Erythroblast (primary cell): ENCODE data around the gene NUDT5.

Experiments
- DNase-seq, 2 experiments: peaks; one replicate each; lab custom pipeline; 2025; lab: John Stamatoyannopoulos, UW
- GATA1 ChIP-seq: IDR thresholded peaks from 2 replicates; pipeline ENCODE4 v1.6.1; 2011; ENCODE audit warnings: low read depth, mild to moderate bottlenecking, control low read depth, low read length, moderate library complexity
- POLR2A ChIP-seq: IDR thresholded peaks from 2 replicates; pipeline ENCODE4 v1.6.1; 2011; ENCODE audit warnings: mild to moderate bottlenecking, low read length

Gene NUDT5

DNA sequence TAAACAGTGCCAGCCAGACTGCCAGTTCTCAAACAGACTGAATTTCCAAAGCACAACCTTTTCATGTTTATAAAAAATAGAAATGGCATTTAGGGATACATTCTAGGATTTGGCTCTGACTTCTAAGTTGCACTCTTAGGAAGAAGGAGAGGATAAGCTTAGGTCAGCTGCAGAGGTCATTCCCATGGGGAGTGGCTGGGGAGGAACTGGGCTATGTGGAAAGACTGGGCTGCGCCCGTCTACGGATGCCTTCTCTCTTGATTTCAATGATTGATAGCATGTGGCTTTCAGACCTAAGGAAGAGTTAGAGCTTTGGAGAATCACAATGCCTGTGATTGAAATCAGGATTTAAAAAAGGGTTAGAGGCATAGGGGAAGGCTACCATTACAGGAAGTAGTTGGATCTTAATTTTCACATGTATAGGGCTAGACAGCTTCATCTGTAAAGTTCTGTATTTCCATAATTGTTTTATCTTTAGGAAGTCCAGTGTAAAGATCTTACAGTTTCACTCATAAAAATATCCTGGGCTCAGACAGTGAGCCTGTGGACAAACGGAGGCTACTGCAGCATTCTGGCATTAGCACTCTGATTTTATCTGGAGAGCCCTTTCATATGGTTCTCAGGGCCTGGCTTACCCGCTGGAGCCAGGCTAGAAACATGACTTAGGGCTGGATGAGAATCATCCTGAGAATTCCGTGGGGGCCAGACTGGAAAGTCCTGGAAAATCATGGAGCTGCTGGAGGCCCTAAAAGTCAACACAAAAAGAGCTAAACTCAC is 29.5 kb downstream of the NUDT5 start:
- TF ChIP-seq GATA1 (no peak), POLR2A (no peak)

DNA sequence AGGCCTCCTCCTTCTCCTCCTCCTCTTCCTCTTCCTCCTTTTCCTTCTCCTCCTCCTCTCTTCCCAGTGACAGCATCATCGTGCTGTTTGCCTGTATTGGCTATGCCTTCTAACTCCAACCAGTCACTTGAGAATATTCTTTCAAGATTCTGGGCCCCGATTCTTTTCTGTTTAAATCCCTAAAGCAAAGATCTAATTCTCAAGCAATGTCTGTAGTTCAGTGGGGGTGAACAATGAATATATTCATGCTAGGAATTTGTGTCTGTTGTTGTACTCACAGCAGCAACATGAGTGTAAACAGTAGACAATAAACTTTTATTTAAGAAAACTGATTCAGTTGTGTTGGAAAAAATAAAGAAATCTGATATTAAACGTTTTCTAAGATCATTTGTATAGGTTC is 30.7 kb downstream of the NUDT5 start:
- TF ChIP-seq GATA1 = no peak
- no peak for TF ChIP-seq POLR2A
- no peak for DNase-seq

More for the DNA sequence above, 29.5 kb downstream of the NUDT5 start:
- no peak for DNase-seq

DNA sequence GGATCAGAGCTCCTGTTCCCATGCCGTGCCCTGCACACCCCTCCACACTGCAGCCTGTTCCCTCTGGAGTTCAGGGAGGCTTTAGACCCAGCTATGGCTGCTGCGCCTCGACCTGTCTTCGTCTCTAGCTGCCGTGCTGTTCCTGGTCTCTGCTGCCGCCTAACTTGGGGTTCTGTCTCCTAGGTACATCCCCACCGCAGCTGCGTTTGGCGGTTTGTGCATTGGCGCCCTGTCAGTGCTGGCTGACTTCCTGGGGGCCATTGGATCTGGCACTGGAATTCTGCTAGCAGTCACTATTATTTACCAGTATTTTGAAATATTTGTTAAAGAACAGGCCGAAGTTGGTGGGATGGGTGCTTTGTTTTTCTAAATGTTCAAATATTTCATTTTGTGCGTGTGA is 31.6 kb downstream of the NUDT5 start:
- DNase-seq = no peak
- no peak for TF ChIP-seq GATA1
- no peak for TF ChIP-seq POLR2A

DNA sequence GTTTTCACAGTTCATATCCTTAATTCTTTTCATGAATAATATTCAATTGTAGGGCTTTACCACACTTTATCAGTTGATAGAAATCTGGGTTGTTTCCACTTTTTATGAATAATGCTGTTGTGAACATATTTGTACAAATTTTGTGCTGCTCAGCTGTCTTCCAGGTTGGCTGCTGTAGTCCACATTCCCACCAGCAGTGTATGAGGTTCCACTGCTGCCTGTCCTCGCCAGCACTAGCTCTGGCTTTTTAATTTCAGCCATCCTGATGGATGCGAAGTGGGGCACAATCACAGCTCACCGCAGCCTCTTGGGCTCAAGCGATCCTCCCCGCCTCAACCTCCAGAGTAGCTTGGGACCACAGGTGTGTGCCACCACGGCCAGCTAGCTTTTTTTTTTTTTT is 32.8 kb downstream of the NUDT5 start:
- TF ChIP-seq GATA1 (no peak), POLR2A (no peak)
- no peak for DNase-seq

DNA sequence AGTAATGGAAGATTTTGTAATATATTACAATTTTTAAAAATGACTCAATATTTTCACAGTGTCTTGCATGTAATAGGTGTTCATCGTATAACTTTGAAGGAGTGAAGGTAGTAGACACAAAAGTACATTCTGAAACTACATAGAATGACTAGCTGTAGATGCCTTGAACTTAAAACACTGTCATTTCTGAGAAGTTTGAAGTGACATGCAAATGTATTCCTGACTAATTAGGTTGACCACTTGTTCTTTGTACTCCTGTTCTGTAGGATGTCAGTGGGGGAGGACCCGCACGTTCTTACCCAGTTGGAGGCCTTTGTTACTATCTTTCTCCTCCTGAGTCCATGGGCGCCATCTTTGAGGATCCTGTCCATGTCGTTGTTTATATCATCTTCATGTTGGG is 35.0 kb downstream of the NUDT5 start:
- TF ChIP-seq GATA1 (no peak), POLR2A (no peak)
- DNase-seq = no peak

DNA sequence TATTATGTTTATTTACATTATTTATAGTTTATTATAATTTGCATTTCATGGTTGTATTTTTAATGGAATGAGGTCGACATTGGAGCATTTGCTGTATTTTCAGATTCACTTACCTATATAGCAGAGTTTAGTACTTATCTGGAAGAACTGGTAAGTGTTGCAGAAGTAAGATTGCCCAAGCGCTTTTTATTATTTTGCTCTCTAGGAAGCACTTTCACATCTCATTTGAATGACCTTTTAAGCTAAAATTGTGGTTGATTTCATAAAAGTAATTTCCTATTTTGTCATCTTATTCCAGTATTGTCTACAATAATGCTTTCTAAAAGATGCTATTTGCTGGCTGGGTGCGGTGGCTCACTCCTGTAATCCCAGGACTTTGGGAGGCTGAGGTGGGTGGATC is 37.6 kb downstream of the NUDT5 start:
- TF ChIP-seq POLR2A (no peak), GATA1 (no peak)
- no peak for DNase-seq

DNA sequence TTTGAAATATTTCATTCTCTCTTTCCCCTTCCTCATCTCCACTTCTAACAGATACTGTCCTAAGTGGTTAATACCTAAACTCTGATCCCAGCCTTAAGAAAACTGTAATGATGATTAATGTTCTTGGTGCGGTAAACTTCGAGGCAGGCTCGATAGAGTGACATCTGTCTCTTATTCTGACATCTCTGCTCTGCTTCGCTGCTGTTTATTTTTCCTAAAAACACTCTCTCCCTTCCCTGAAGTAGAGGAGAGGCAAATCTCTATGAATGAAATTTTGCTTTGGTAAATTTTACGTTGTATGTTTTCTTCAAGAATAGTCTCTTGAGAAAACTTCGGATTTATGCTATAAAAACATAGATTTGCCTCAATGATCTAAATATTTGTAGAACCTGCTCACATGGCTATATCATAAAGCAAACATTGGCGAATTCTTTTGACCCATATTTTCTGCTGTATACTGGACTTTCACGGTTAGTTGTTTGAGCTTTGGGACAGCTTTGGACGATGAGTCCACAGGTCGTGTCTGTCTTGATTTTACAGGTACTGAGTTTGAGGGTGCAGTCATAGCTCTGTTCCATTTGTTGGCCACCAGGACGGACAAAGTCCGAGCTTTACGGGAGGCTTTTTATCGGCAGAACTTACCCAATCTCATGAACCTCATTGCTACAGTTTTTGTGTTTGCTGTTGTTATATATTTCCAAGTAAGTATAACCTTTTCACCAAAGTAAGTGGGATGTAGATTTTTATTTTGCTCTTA is 39.1 kb downstream of the NUDT5 start:
- TF ChIP-seq GATA1 (no peak), POLR2A (no peak)
- DNase-seq = no peak

DNA sequence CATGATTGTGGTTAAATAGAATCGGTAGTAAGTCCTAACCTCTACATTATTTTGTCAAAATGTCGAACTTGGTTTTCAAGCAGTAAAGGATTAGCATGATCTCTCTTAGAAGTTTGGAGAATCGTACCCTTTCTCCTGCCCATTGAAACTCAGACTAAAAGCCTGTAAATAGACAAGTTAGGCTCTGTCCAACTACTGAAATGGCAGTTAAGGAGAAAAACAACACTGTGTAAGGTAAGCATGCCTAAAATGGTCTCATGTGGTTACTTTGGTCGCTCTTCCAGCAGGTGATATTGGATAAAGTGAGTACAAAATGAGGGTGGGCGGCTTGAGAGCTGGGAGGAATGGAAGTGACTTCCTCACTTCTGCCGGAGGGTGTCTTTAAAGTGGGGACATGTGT is 41.2 kb downstream of the NUDT5 start:
- no peak for DNase-seq
- TF ChIP-seq GATA1 = no peak
- TF ChIP-seq POLR2A = no peak

DNA sequence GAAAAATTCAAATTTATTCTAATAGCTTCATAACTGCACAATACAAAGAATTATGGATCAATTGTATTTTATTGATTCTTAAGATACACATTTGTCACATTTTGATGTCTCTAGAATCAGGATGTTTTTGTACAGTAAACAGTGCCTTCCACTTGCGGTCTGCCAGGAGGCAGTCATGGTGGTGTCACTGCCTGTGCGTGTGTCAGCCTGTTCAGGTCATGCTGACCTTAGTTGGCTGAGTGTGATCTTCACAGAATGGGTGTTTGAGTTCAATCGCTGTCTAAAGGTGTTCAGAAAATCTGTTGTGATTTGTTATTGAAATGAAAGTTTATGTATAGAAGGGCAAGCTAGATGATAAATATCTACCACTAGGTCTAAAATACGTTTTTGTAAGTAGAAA is 45.5 kb downstream of the NUDT5 start:
- TF ChIP-seq POLR2A (no peak), GATA1 (no peak)
- no peak for DNase-seq

DNA sequence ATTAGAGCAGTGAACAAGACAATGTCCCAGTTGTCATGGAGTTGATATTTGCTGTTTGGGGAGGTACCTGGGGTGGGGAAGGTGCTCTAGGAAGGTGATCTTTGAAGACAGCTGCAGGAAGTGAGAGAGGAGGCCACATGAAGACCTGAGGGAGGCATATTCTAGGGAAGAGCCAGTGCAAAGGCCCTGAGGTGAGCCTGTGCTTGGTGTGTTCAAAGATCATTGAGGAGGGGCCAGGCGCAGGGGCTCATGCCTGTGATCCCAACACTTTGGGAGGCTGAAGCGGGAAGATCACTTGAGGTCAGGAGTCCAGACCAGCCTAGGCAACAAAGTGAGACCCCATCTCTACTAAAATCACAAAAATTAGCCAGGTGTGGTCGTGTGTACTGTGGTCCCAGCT is 51.2 kb downstream of the NUDT5 start:
- TF ChIP-seq POLR2A = no peak
- TF ChIP-seq GATA1 = no peak
- no peak for DNase-seq

DNA sequence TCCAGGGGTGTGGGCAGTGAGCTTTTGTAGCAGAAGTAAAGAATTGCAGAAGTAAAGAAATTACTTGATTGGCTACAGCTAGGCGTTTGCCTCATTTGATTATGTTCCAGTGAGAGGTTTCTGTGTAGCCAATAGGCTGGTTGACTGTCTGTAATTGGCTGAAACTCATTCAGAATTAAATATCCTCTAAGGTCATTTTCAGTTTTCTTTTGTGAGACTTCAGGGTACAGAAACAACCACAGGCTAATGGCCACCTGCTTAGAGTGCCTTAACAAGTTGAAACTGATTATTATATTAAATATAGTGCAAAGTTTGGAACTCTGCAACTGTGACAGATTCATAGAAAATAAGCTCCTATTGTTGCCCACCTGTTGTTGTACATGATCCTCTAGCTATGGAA is 55.7 kb downstream of the NUDT5 start:
- no peak for DNase-seq
- no peak for TF ChIP-seq POLR2A
- TF ChIP-seq GATA1 = no peak

DNA sequence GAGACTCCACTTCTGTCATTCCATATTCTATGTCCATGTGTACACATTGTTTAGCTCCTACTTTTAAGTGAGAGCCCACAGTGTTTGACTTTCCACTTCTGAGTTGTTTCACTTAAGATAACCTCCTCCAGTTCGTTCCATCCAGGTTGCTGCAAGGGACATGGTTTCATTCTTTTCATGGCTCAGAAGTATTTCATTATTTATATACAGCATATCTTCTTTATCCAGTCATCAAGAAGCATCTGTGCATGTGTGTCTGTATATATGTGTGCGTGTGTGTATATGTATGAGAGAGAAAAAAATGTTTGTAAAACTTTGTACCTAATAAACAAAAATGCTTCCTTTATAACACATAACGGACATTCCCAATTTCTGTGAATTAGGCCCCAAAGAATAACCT is 60.1 kb downstream of the NUDT5 start:
- no peak for TF ChIP-seq GATA1
- no peak for TF ChIP-seq POLR2A
- no peak for DNase-seq

DNA sequence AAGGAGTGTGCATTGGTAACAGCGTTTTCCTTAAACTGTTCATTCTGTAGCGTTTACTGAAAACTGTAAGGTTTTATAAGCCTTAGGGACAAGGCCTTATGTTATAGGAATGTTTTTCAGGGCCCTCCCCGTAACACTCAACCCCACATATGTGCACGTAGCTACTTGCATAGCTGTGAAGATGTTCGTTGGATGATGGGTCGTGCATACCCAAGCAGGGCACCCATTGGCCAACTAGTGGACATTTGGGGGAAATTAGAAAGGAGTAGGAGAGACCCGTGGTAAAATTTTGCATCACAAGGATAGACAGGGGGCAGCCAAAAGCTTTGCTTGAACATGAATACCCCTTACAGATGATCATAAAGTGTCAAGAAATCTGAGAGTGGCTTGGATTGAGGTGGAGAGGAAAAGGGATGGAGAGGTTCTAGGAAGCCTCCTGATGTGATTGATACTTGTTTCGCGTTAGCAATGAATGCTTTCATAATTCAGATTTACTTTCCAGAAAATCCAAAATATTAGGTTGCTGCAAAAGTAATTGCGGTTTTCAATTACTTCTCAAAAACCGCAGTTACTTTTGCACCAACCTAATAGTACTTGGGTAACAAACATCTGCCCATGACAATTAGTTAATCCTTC is 65.3 kb downstream of the NUDT5 start:
- TF ChIP-seq GATA1 (no peak), POLR2A (no peak)
- peak; percentile 77 to 78 for DNase-seq

DNA sequence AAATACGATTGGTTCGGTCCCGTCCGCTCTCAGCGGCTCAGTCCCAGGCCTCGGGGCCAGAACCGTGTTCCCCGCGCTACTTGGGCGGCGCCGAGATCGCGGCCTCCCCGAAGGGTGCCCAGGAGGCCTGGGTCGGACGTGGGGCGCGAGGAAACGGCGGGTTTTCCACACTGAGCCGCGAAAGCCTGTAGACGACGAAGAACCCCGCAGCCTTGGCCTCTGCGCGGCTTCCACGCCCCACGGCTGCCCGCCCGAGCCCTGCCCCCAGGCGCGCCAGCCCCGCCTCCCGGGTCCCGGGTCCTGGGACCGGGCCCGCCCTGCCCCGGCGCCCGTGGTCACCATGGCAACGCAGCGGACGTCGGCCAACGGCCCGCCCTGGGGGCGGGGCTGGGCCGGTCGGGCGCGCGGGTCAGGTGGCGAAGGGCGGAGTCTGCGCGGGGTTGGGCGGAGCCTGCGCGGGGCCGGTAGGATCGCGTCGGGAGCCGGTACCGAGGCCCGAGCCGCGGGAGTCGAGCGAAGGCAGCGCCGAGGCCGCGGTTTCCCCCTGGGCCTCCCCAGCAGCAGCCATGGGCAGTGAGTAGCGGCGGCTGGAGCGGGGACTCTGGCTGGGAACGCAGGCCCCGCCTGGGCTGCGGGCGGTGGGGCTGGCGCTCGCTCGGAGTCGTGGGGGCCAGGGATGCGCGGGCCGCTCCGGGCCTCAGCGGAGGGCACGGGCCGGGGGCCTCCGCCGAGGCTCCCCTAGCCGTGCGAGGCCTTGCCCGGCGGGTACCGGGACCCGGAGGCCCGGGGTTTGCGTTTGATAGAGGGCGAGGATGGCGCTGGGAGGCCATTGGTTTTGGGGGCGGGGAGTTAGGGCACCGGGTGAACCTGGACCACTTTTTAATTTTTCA is 66.2 kb downstream of the NUDT5 start, which contains the start of gene SEC61A2:
TSS of gene SEC61A2 (plus strand) at position 456 of the 890 bp plus-strand sequence. CDS start at position 567, 111 bp downstream.
- peak; percentile 94 to 99 for DNase-seq
- no peak for TF ChIP-seq GATA1
- peak; percentile 65 for TF ChIP-seq POLR2A
